Smooth muscle cell (in vitro differentiated cells): Measurements from ENCODE around the gene TAGAP. TPM values are rescaled to one million over a fixed set of nuclear protein-coding genes. Genes with fewer than 3 reads are reported as not detected.
"Not testable (repeated sequence)": the region's sequence is repeated elsewhere in the genome, so short reads cannot be mapped to it uniquely, and the experiment has no call there.

Experiments
- DNase-seq: peaks from one replicate; lab custom pipeline; 2025; ENCODE audit not compliant: unreplicated experiment; lab: John Stamatoyannopoulos, UW
- H2AFZ ChIP-seq: fragments of 200-600 bp; sonication (generic); 2 replicates; pipeline ENCODE4 v1.6.0; 2016; ENCODE audit warnings: antibody characterized with exemption, low read depth, mild to moderate bottlenecking
- H3F3A ChIP-seq: fragments of 200-600 bp; sonication (generic); 2 replicates; pipeline ENCODE4 v1.6.0; 2017; ENCODE audit warnings: antibody characterized with exemption, low read depth
- H3K27ac ChIP-seq: fragments of 200-600 bp; sonication (generic); 2 replicates; pipeline ENCODE4 v1.5.1; 2016; ENCODE audit warnings: low read depth, mild to moderate bottlenecking
- H3K27me3 ChIP-seq: fragments of 200-600 bp; sonication (generic); 2 replicates; pipeline ENCODE4 v1.6.1; 2016; ENCODE audit warnings: low read depth, mild to moderate bottlenecking
- H3K36me3 ChIP-seq: fragments of 200-600 bp; sonication (generic); 2 replicates; pipeline ENCODE4 v1.5.1; 2016; ENCODE audit warnings: low read depth
- H3K4me1 ChIP-seq: fragments of 200-600 bp; sonication (generic); 2 replicates; pipeline ENCODE4 v1.5.1; 2016; ENCODE audit warnings: low read depth
- H3K4me2 ChIP-seq: fragments of 200-600 bp; sonication (generic); 2 replicates; pipeline ENCODE4 v1.6.0; 2016; ENCODE audit warnings: mild to moderate bottlenecking
- H3K4me3 ChIP-seq: fragments of 200-600 bp; sonication (generic); 2 replicates; pipeline ENCODE4 v1.5.1; 2016; ENCODE audit warnings: mild to moderate bottlenecking
- H3K79me2 ChIP-seq: fragments of 200-600 bp; sonication (generic); 2 replicates; pipeline ENCODE4 v1.6.0; 2016; ENCODE audit warnings: low read depth, mild to moderate bottlenecking
- H3K9ac ChIP-seq: fragments of 200-600 bp; sonication (generic); 2 replicates; pipeline ENCODE4 v1.6.0; 2016; ENCODE audit warnings: low read depth
- H3K9me3 ChIP-seq: fragments of 200-600 bp; sonication (generic); replicated peaks from 2 replicates; pipeline ENCODE4 v1.5.1; 2016; ENCODE audit warnings: low read depth
- H4K20me1 ChIP-seq: fragments of 200-600 bp; sonication (generic); 2 replicates; pipeline ENCODE4 v1.6.0; 2016; ENCODE audit warnings: low read depth
- CTCF ChIP-seq: fragments of 200-600 bp; sonication (generic); IDR thresholded peaks from 2 replicates; pipeline ENCODE4 v1.5.1; 2017; ENCODE audit warnings: borderline replicate concordance, mild to moderate bottlenecking, antibody characterized with exemption; ENCODE audit not compliant: insufficient read depth, poor library complexity, severe bottlenecking
- WGBS: methylation state at CpG from one replicate; pipeline ENCODE4 v1.1.7; 2016; ENCODE audit warnings: low lambda C conversion rate; 5-methylcytosine and 5-hydroxymethylcytosine counted together
- polyA plus RNA-seq: library from polyadenylated mRNA; unstranded; fragments of >200 nt; fragmentation: Nextera tagmentation; extraction: Ambion mirVana; gene quantifications from 2 replicates; pipeline ENCODE4 v1.2.1, GENCODE V29; 2016
- total RNA-seq: library from RNA; depleted of rRNA; stranded (reverse); fragments of >200 nt; gene quantifications from 2 replicates; pipeline ENCODE4 v1.2.3, GENCODE V29; 2014

The TAGAP gene
- total and polyA plus RNA-seq, 2 experiments from 2014 or later = not detected

- Histone ChIP-seq H3K9ac (no peak overlapping the region), H3F3A (no peaks in the 10 kb centered on the region), H3K27ac (no peak overlapping the region), H3K4me1 (peaks cover 3% of the 10 kb centered on the region), H3K79me2 (no peaks in the 10 kb centered on the region), H2AFZ (no peak overlapping the region), H3K27me3 (no peaks in the 10 kb centered on the region), H3K4me3 (no peak overlapping the region), H3K9me3 (no peaks in the 10 kb centered on the region), H3K4me2 (no peak overlapping the region), H4K20me1 (no peaks in the 10 kb centered on the region), H3K36me3 (no peaks in the 10 kb centered on the region)
- TF ChIP-seq CTCF = no peak
- WGBS = 95% methylated on average over 7 of the region's 7 CpGs
- DNase-seq = no peak
These were observed 3.6 kb downstream of the TAGAP start for GRCh38 chr6:159041181-159041580.

- peak overlapping the region; percentile 46 for H3K4me2 ChIP-seq
- no peaks in the 10 kb centered on the region for H3K9me3 ChIP-seq
- DNase-seq = no peak
- 78% methylated on average over 1 of the region's 1 CpG for WGBS
- no peaks in the 10 kb centered on the region for H3K79me2 ChIP-seq
- peak overlapping the region; percentile 81 for H3K27ac ChIP-seq
- peak overlapping the region; percentile 6 for H3K9ac ChIP-seq
- H3F3A ChIP-seq = no peaks in the 10 kb centered on the region
- H3K27me3 ChIP-seq = no peaks in the 10 kb centered on the region
- H3K4me1 ChIP-seq = peaks cover 3% of the 10 kb centered on the region
- no peak for TF ChIP-seq CTCF
- H2AFZ ChIP-seq = no peak overlapping the region
- H3K36me3 ChIP-seq = no peaks in the 10 kb centered on the region
- no peaks in the 10 kb centered on the region for H4K20me1 ChIP-seq
- no peak overlapping the region for H3K4me3 ChIP-seq
These were observed 4.9 kb downstream of the TAGAP start for GRCh38 chr6:159039885-159040258.

- Histone ChIP-seq H3K36me3 (no peaks in the 10 kb centered on the region), H3K27ac (peak overlapping the region; percentile 81), H3K4me2 (peak overlapping the region; percentile 46), H4K20me1 (no peaks in the 10 kb centered on the region), H3K79me2 (no peaks in the 10 kb centered on the region), H3K9ac (peak overlapping the region; percentile 6), H2AFZ (no peak overlapping the region), H3K9me3 (no peaks in the 10 kb centered on the region), H3K27me3 (no peaks in the 10 kb centered on the region), H3K4me1 (peaks cover 3% of the 10 kb centered on the region), H3K4me3 (no peak overlapping the region), H3F3A (no peaks in the 10 kb centered on the region)
- WGBS = 67% methylated on average over 8 of the region's 8 CpGs
- TF ChIP-seq CTCF = no peak
- DNase-seq = no peak
These were observed 5.6 kb downstream of the TAGAP start for GRCh38 chr6:159038914-159039884.

- H3K9ac ChIP-seq, H3K36me3 ChIP-seq, H3K27me3 ChIP-seq, H3K4me1 ChIP-seq, H3K4me2 ChIP-seq, H2AFZ ChIP-seq, DNase-seq, H3K79me2 ChIP-seq, H4K20me1 ChIP-seq, H3K4me3 ChIP-seq, H3F3A ChIP-seq, H3K9me3 ChIP-seq: not testable (repeated sequence)
- H3K27ac ChIP-seq = peak overlapping the region; percentile 81
- 92% methylated on average over 12 of the region's 12 CpGs for WGBS
These were observed 6.5 kb downstream of the TAGAP start for GRCh38 chr6:159038318-159038717.
